K562 (cell line): ENCODE measurements around the gene EPB41L1. TPM values are rescaled to one million over a fixed set of nuclear protein-coding genes. Genes with fewer than 3 reads are reported as not detected.

ENCODE experiments used
- ATAC-seq: fragments of 200-7000 bp; cut with Tn5 transposase; 3 replicates; pipeline ENCODE4 v1.9.1; 2020; ENCODE audit warnings: moderate library complexity
- BruUV-seq: library from RNA; stranded (reverse); fragments of 400-500 nt; replicated peaks from 2 replicates; lab custom pipeline; 2021; lab: Mats Ljungman, UMichigan
- CTCF ChIA-PET: fragments of 300-600 bp; formaldehyde crosslinking; extraction: SDS; loops from one replicate; lab custom pipeline; 2021; ENCODE audit warnings: low intra/inter-chr PET ratio; lab: Yijun Ruan, JAX
- POLR2A ChIA-PET: fragments of 300-600, 350-650 bp; sonication (Branson Sonifier 250); formaldehyde crosslinking; extraction: SDS; loops from one replicate; lab custom pipeline; 2021; ENCODE audit warnings: antibody characterized with exemption, inconsistent platforms; lab: Yijun Ruan, JAX
- DNase-seq, 4 experiments: peaks; one replicate each; pipeline versions ENCODE4 v3.0.0 to v3.0.0-alpha.2; 2011 to 2018; ENCODE audit warnings: low spot score in 3 of 4, mixed read lengths in 3 of 4; ENCODE audit errors: extremely low read depth in 1 of 4
- FAIRE-seq: peaks from 2 replicates; lab custom pipeline; 2011; peaks lifted over from hg19 to GRCh38; lab: Jason Lieb, UNC
- H2AFZ ChIP-seq: 2 replicates; pipeline ENCODE4 v1.6.0; 2011; ENCODE audit warnings: low read depth, low read length, control low read depth, inconsistent platforms
- H3K27ac ChIP-seq: fragments of 200-600 bp; 3 replicates; pipeline ENCODE4 v1.8.0; 2011; ENCODE audit warnings: low read depth, mild to moderate bottlenecking, control low read depth, inconsistent platforms, low read length, moderate library complexity, mixed read lengths; ENCODE audit errors: extremely low read depth
- H3K27me3 ChIP-seq, 2 experiments: fragments of 300-600 bp in 1 of 2; 2 replicates in 1 of 2; 3 replicates in 1 of 2; pipeline versions ENCODE4 v1.6.0 to v1.8.0; 2011; ENCODE audit warnings: inconsistent platforms in 2 of 2, low read length in 2 of 2, mild to moderate bottlenecking in 1 of 2, mixed read lengths in 1 of 2, moderate library complexity in 1 of 2; ENCODE audit not compliant: control insufficient read depth in 2 of 2, insufficient read depth in 2 of 2
- H3K36me3 ChIP-seq: fragments of 300-600 bp; 3 replicates; pipeline ENCODE4 v1.8.0; 2011; ENCODE audit warnings: mild to moderate bottlenecking, low read length, inconsistent platforms; ENCODE audit not compliant: control insufficient read depth, insufficient read depth
- H3K4me1 ChIP-seq, 2 experiments: fragments of 200-600 bp in 1 of 2; replicated peaks in 1 of 2; 2 replicates in 1 of 2; 3 replicates in 1 of 2; pipeline versions ENCODE4 v1.5.1 to v1.8.0; 2011; ENCODE audit warnings: inconsistent platforms in 2 of 2, low read length in 2 of 2, mild to moderate bottlenecking in 1 of 2, mixed read lengths in 1 of 2, moderate library complexity in 1 of 2; ENCODE audit not compliant: control insufficient read depth in 2 of 2, insufficient read depth in 2 of 2
- H3K4me2 ChIP-seq: 2 replicates; pipeline ENCODE4 v1.6.1; 2011; ENCODE audit warnings: low read length, control low read depth, inconsistent platforms, mixed read lengths; ENCODE audit not compliant: insufficient read depth
- H3K4me3 ChIP-seq: fragments of 200-600 bp; sonication (generic), shearing (Covaris generic); 2 replicates; pipeline ENCODE4 v1.5.1; 2016; ENCODE audit warnings: control low read depth, inconsistent platforms
- H3K79me2 ChIP-seq: fragments of 200-600 bp; 3 replicates; pipeline ENCODE4 v1.8.0; 2011; ENCODE audit warnings: low read length, inconsistent platforms; ENCODE audit not compliant: control insufficient read depth, insufficient read depth
- H3K9ac ChIP-seq, 2 experiments: 2 replicates each; pipeline versions ENCODE4 v1.6.0 to v1.6.1; 2011; ENCODE audit warnings: low read depth in 2 of 2, low read length in 2 of 2, control low read depth in 1 of 2, inconsistent platforms in 1 of 2, mild to moderate bottlenecking in 1 of 2, mixed read lengths in 1 of 2; ENCODE audit not compliant: insufficient read depth in 1 of 2
- H3K9me1 ChIP-seq: one replicate; pipeline ENCODE4 v1.6.0; 2011; ENCODE audit warnings: inconsistent platforms, mild to moderate bottlenecking, low read length, moderate library complexity; ENCODE audit not compliant: control insufficient read depth, insufficient read depth
- H3K9me3 ChIP-seq: replicated peaks from 2 replicates; pipeline ENCODE4 v1.5.1; 2011; ENCODE audit warnings: low read depth, low read length, inconsistent platforms; ENCODE audit not compliant: control insufficient read depth, insufficient read depth
- H4K20me1 ChIP-seq: replicated peaks from 2 replicates; pipeline ENCODE4 v1.6.1; 2011; ENCODE audit warnings: low read length, inconsistent platforms, mixed read lengths; ENCODE audit not compliant: control insufficient read depth, insufficient read depth
- MAFG ChIP-seq: fragments of 450-650 bp; conservative IDR thresholded peaks from 2 replicates; pipeline ENCODE4 v1.6.1; 2016; ENCODE audit warnings: missing genetic modification characterization, missing compliant biosample characterization
- MITF ChIP-seq: IDR thresholded peaks from 2 replicates; pipeline ENCODE4 v1.6.1; 2014; ENCODE audit warnings: antibody characterized with exemption
- NFIC ChIP-seq: fragments of 450-650 bp; IDR thresholded peaks from 2 replicates; pipeline ENCODE4 v1.6.1; 2017; ENCODE audit warnings: mild to moderate bottlenecking, inconsistent platforms
- PURB ChIP-seq: sonication (generic); formaldehyde crosslinking; IDR thresholded peaks from 2 replicates; pipeline ENCODE4 v1.9.0; 2021; ENCODE audit warnings: low read depth, mild to moderate bottlenecking, missing genetic modification reagents
- SIRT6 ChIP-seq: IDR thresholded peaks from one replicate; pipeline ENCODE4 v1.6.1; 2012; ENCODE audit warnings: low read depth, mild to moderate bottlenecking, control low read depth, inconsistent platforms, low read length, moderate library complexity
- ZNF717 ChIP-seq: fragments of 250-450 bp; sonication (Bioruptor Pico); IDR thresholded peaks from 2 replicates; pipeline ENCODE4 v1.5.0; 2021
- WGBS: fragments of 100-300 bp; shearing (Covaris generic); methylation state at CpG from one replicate; pipeline ENCODE4 v1.1.6; 2016; ENCODE audit warnings: low coverage, mixed read lengths; ENCODE audit not compliant: insufficient coverage; ENCODE audit errors: missing lambda C conversion rate; 5-methylcytosine and 5-hydroxymethylcytosine counted together
- in situ Hi-C: fragments of 300-500 bp; cut with MboI; formaldehyde crosslinking; loops from 4 replicates; pipeline ENCODE4 v1.15.0; 2018; ENCODE audit warnings: inconsistent platforms, mixed read lengths
- intact Hi-C: fragments of 100-400 bp; cut with micrococcal nuclease; formaldehyde crosslinking; loops from 2 replicates; pipeline ENCODE4 v1.14.2; 2022
- polyA plus RNA-seq, 8 experiments: library from polyadenylated mRNA; depleted of rRNA in 4 of 8; stranded (reverse) in 5 of 8; unstranded in 3 of 8; fragments of >200 nt; fragmentation: Nextera tagmentation in 2 of 8; fragmentation: Illumina TruSeq in 1 of 8; extraction: Ambion mirVana in 2 of 8; extraction: Trizol in 1 of 8; gene quantifications; 2 replicates each; pipeline versions ENCODE4 v1.2.1 to v1.2.3, GENCODE V29; 2011 to 2014; ENCODE audit warnings: inconsistent platforms in 1 of 8, missing spikeins in 1 of 8
- total RNA-seq, 7 experiments: library from RNA; depleted of rRNA in 6 of 7; stranded (reverse); fragments of >200 nt in 6 of 7; fragmentation: Illumina TruSeq in 2 of 7; extraction: Trizol in 2 of 7; gene quantifications; 2 replicates each; pipeline versions ENCODE4 v1.2.1 to v1.2.3, GENCODE V29; 2011 to 2021; ENCODE audit warnings: low replicate concordance in 1 of 7

EPB41L1 gene
- total and polyA plus RNA-seq, 9 of the 15 experiments (the other 6 are each of a cell fraction or from before 2014, with no cell fraction given): 0.11 to 4.3 (median 1.3) TPM

- 8% methylated on average over 12 of the region's 12 CpGs for WGBS
- ATAC-seq (peak; percentile 52), DNase-seq (no peak), FAIRE-seq (no peak)
- ChIA-PET POLR2A (interaction anchor here (0.6 kb wide), 1 partner anchor 12 kb away, joined by 3 read pairs; no protein-coding TSS in a partner anchor), CTCF (no interaction called here)
- Histone ChIP-seq H2AFZ (no peak overlapping the region), H4K20me1 (peaks cover 11% of the 10 kb centered on the region; the same call in 1 of the 2 replicates), H3K36me3 (peaks cover 3% of the 10 kb centered on the region; the same call in 1 of the 3 replicates), H3K27me3 (peaks cover 26 to 53% of the 10 kb centered on the region in 2 experiments; a peak in 4 of 5 replicates), H3K9ac (no peak overlapping the region), H3K79me2 (no peaks in the 10 kb centered on the region), H3K9me3 (no peaks in the 10 kb centered on the region), H3K4me2 (no peak overlapping the region), H3K4me1 (no peaks in the 10 kb centered on the region; a peak in 1 of 5 replicates), H3K9me1 (no peaks in the 10 kb centered on the region), H3K4me3 (no peak overlapping the region), H3K27ac (no peak overlapping the region)
- intact Hi-C loops: no loop called here
- BruUV-seq: no TSS peak
- in situ Hi-C loops: no loop called here
- TF ChIP-seq SIRT6 (no peak), PURB (CRISPR knock-in tag) (no peak), NFIC (peak; percentile 75), ZNF717 (CRISPR knock-in tag) (no peak)
These were observed 107.0 kb downstream of the EPB41L1 start for GRCh38 chr20:36261389-36262105.

GRCh38 chr20:36262440-36262839, 107.9 kb downstream of the EPB41L1 start:
- Histone ChIP-seq H3K9me3 (no peaks in the 10 kb centered on the region), H3K4me1 (peaks cover 0 to 2% of the 10 kb centered on the region in 2 experiments; a peak in 2 of 5 replicates)
- POLR2A ChIA-PET: no interaction called here
- no peak for TF ChIP-seq MITF
- TF ChIP-seq MAFG (tag): no peak
- TF ChIP-seq, all 486 proteins: peak for 0
- WGBS: 6% methylated on average over 11 of the region's 12 CpGs
- Histone ChIP-seq H3K27ac (no peak overlapping the region), H3K4me3 (no peak overlapping the region), H3K79me2 (no peaks in the 10 kb centered on the region), H3K36me3 (no peaks in the 10 kb centered on the region), H3K27me3 (peaks cover 33 to 60% of the 10 kb centered on the region in 2 experiments; a peak in 4 of 5 replicates), H2AFZ (no peak overlapping the region), H3K4me2 (no peak overlapping the region), H3K9me1 (no peaks in the 10 kb centered on the region), H3K9ac (peak overlapping the region in 1 of 2 experiments; percentile 45; a peak in 2 of 4 replicates), H4K20me1 (peaks cover 18% of the 10 kb centered on the region; the same call in 1 of the 2 replicates)
- intact Hi-C loops: no loop called here
- in situ Hi-C loops: no loop called here
- DNase-seq: no peak
- no TSS peak for BruUV-seq
- no peak for ATAC-seq
- CTCF ChIA-PET: no interaction called here
- no peak for FAIRE-seq
